Glomerular visceral epithelial cell (primary cell): ENCODE data around the gene FARSB.
A peak's percentile ranks its signal among the peaks of the same experiment; 100 is the strongest.

Experiments
- DNase-seq: peaks from one replicate; pipeline ENCODE4 v3.0.0-alpha.2; 2016; ENCODE audit errors: extremely low spot score

FARSB gene

DNA sequence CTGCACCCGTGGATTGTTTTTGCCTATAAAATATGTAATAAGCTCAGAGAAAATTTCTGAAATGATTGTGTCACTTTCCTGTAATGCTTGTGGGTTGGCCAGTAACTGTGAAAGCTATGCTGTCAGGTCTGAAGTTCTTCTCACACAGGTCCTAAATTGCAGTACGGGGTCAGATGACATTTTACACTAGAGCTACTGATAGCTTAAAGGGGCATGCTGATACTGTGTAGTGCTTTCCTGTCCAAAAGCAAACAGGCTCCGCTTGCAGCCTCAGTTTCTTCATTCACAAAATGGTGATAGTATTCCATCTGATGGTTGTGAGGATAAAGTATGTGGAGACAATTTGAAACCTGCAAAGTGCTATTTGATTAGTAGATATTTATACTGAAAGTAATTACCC, 7.6 kb upstream of the FARSB start:
- DNase-seq, result no peak

DNA sequence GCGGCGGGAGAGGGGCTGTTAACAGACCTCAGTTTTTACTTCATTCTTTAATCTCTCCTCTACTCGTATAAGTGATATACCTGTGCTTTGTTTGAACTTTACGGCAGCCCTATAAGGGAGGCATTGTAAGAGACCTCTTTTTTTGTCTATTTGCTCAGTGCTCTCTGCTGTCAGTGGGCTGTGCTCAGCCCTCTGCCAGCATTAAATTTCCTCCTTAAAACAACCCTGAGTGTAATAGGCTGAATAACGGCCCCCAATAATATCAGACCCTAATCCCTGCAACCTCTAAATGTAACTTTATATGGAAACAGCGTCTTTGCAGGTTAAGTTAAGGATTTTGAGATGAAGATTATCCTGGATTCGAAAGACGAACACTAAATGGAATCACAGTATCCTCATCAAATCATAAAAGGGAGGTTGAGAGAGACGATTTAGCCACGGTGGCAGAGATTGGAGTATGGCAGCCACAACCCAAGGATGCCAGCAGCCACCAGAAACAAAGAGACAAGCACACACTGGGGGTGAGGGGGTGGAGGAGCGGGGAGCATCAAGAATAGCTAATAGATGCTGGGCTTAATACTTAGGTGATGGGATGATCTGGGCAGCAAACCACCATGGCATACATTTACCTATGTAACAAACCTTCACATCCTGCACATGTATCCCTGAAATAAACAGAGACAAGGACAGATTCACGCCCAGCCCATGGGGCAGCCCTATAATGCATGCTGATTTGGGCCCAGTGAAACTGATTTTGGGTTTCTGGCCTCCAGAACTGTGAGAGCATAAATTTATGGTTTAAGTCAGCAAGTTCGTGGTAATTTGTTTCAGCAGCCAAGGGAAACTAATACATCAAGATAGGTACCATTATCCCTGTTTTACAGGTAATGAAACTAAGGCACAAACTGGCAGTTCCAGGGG, 894 bp upstream of the FARSB start:
- peak; percentile 8 for DNase-seq

DNA sequence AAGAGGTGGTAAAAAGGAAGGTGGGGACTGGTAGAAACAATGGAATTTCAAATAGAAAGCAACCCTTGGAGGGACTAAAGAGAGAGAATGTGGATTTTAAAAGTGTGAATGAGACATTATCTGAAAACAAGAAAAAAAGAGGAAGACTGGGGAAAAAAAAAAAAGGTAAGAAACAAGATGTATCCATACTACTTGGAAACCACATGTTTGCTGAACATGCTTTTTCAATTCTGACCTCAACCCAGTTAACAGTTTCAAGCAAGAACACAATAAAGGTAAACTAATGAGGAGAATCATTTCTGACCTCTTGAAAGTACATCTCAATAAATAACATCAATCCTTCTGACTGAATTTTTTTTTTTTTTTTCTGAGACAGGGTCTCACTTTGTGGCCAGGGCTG, 2.6 kb downstream of the FARSB start:
- no peak for DNase-seq

DNA sequence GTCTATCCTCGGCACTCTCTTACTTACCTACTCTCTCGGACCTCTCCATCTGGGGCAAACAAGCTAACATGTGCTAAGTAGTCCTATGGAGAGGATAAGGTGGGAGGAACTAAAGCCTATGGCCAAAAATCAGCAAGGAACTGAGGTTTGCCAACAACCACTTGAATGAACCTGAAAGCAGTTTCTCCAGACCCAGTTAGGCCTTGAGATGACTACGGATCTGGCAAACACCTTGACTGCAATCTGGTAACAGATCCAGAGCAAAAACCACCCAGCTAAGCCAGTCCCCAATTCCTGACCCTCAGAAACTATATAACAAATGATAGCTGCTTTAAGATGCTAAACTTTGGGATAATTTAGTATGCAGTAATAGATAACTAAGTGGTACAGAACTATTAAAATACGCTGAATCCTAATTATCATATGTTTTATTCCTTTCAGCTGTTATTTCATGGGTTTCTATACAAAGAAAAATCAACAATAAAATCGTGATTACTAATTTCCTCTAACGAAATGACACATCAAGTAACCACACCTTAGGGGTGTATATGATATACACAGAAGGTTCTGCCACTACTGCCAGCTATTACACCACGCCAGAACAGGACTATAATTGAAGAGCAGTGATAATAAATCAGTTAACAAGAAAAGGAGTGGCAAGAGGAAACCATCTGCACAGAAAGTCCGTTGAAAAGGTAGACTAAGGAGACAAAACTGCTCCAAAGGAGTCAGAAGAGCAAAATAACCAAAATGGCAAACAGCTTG, 3.2 kb downstream of the FARSB start:
- no peak for DNase-seq

DNA sequence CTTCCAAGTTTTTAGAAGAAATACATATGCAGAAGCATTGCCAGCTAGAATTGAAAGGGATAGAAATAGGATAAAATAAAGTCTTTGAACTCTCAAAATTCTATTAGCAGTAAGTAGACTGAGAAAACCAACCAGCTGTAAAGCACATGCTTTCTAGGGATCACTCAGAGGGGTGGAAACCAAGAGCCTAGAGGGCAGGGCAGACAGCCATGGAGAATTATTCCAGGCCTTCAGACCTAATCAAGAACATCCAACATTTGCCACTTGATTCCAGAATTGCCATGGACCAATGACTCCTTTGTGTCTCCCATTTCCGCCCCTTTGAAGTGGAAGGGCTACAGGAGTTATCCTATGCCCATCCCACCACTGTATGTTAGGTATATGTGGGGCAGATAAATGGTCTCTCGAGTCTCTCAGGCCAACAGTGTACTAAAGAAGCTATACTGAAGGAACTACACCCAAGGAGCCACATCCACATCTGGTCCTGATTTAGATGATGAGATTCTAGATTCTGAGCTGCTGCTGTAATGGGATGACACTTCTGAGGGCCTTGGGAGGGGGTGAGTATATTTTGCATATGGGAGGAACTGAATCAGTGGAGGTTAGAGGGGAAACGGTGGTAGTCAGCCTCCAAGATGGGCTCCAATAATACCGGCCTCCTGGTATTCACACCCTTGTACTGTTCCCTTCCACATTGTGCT, 4.0 kb downstream of the FARSB start:
- no peak for DNase-seq

DNA sequence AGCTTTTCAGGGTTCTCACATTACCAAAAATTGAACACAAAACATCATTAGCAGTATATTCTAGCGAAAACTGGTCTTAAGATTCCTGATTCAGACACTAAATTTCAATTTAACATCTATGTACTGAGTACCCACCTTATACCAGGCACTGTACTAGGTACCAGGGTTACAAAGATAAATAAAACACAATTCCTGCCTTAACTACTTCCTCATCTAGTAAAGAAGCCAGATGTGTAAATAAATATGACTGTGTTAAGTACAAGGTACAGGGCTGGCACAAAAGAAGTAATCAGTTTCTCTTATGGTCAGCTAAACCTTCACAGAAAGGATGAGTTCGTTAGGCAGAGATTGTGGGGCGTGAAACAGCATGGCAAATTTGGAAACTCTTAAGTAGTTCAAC, 6.1 kb downstream of the FARSB start:
- no peak for DNase-seq

DNA sequence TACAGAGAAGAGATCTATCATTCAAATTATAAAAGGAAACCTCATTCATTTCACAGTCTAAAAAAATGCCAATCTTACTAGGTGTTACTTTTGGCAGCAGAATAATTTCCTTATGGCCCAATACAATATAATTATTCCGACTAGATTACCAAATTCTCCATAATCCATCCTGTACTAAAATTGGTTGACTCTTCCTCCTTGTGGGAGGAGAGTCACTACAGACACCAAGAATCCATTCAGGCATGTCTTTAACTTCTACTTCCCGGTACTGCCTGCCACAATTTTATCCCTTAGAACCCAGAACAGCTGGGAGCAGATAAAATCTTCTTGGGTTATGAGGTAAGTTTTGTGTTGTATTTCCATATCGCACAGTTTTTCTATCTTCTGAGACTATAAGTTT, 9.9 kb downstream of the FARSB start:
- no peak for DNase-seq

DNA sequence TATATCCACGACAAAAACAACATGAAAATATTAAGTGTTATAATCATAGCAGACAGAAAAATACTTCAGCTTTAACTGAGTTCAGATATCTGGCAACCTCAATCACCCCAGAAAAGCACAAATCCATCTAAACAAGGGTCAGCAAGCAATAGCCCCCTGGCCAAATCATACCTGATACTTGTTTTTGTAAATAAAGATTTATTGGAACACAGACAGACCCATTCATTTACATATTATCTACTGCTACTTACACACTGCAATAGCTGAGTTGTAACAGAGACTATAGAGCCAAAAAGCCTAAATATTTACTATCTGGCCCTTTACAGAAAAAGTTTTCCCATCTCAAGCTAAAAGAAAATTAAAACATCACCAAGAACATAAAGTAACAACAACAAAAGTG, 12.8 kb downstream of the FARSB start:
- no peak for DNase-seq

DNA sequence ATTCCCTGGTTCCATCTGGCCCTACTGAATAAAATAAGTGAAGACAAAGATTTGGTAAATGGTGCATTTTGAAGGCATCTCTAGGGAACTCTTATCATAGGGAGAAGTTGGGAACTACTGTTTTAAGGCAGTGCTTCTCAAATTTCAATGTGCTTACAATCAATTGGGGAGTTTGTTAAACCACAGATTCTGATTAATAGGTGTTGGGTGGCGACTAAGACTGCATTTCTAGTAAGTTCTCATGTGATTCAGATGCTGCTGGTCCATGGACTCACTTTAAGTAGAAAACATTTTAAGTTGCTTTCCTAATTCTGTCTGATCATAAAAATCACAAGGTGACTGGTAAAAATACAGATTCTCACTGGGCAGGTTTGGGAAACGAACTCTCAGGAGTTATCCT, 14.6 kb downstream of the FARSB start:
- no peak for DNase-seq

DNA sequence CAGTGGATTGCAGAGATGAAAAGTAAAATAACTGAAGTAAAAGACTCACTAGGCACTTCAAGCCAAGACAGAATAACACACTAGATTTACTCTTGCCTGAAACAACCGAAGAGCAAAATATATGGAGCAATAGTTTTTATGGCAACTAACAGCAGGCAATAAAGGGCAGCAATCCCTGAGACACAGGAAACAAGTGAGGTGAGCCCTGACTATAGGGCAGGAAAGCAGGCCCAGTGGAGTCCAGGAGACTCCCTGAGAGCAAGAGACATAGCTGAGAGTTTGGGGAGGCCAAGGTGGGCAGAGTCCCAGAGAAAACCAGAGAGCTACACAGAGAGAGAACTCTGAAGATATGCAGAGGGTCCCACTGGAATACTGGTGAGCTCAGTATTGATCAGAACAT, 18.8 kb downstream of the FARSB start:
- DNase-seq, result no peak

DNA sequence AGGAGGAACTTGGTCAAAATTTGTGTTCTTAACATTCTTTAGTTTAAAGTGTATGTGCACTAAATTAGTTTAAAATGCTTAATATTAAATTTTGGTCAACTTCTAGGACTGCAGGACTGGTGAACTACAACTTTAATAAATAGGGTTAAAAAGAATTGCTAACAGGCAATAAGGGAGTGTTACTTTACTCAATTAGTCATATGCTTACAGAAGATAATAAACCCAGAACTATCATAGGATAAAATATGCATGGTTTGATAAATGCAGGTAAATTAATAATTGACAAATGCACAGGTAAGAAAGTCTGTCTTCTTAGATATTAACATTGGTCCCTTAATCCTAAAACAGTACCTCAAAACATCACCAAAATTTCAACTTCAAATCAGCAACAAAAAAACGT, 20.6 kb downstream of the FARSB start:
- DNase-seq, result no peak

DNA sequence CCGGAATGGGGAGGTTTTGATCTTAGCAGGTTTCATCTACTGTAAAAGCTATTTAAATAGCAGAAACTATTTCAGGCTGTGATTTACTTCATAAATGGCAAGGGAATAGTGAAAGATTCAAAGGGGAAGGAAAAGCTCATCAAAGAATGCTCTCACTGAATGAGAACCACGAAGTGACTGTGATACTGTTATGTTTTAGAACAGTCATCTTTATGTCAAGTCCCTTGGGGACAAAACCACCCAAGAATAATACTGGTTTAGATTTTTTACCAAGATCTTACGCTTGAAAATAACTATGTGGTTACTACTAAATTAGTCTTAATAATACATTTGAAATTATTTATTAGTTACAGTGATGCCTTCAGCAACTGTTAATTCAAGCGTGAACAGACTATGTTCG, 28.1 kb downstream of the FARSB start:
- DNase-seq, result no peak

DNA sequence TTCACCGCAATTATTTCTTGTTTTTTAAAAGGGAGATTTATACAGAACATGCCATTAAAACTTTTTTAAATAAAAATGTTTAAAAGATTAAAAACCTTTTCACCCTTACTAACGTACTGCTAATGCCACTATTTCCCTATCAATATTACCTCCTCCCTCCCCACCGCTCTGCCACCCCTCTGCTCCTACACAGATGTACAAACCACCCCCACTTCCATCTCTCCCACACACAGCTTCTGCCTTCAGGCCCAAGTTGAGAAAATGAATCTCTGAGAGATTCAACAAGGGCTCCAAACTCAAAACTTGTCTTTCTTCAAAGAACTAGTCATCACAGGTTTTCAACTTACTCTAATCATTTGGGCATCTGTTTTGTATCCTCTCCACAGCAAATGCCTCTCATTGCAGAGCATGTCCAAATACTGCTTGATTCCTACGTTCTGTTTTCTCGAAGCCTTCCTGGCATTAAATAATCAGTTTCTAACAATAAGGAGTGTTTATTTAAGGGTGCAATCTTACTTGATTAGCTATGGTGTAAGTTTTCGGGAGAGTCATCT, 32.1 kb downstream of the FARSB start:
- no peak for DNase-seq

DNA sequence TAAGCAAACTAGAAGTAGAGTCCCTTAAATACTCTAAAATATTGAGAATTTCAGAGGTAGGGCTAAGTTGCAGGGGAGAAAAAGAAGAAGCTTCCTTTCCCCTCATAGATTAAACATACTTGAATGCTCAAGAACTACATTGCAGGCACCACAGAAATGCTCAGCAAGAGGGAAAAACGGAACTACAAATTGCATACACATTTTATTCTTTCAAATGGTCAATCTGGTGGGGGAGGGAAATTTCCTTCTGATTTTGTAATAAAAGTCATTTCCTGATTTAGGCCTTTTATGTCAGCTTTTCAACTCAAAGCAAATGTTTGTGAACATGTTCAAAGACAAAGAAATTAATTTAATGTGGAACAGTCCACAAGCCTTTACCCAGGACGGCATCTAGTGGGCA, 33.0 kb downstream of the FARSB start:
- DNase-seq, result no peak

DNA sequence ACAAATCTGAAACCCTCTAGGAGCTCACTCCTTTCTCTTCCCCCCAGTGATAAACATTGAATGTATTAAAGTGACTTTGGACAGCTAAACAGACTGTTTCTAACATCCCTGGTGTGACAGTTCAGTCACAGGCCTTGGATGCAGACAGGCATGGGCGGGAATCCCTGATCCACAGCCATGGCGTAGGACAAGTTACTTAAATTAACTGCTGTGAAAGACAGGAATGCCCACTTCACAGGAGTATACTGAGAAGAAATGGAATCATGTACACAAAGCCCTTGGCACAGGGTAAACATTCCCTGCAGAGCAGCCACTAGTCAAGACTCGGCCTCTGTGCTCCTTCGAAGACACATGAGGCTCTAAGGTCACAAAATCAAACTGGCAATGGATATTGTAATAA, 34.0 kb downstream of the FARSB start:
- DNase-seq, result no peak

DNA sequence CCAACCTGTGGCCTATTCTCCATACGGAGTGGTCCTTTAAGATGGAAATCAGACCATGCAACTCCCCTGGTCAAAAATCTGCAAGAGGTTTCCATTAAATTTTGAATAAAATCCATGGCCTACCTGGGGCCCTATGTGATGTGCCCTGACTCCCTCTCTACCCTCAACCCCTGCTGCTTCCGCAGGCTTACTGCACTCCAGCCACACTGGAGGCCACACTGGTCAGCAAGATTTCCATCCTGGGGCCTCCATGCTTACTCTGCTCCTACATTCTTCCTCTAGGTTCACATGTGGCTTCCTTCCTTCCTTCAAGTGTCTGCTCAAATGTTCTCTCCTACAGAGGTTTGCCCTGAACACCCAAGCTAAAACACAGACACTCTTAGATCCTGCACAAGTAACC, 40.6 kb downstream of the FARSB start:
- DNase-seq, result no peak

DNA sequence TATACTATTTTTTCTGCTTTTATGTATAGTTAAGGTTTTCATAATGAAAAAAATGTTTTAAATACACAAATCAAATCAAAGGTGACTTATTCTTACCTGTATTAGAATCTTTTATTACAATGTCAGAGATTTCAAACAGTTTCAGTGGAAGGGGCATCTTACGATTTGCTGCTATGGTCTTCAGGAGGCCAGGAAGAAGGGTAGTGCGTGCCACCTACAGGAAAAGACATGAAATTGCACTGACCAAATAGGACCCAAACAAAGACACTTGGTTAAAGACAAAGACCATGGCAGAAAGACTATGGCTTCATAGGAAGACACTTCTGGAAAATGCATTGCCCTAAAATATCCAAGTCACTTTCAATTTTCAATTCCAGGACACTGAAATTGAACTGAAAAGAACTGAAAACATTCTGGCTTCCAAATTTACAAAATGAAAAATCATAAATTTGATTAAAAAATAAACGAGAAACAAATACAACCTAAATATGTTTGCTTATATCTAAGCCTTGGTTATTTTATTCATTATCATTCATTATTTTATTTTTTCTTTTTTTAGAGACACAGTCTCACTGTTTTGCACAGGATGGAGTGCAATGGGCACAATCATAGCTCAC, 42.1 kb downstream of the FARSB start:
- DNase-seq, result peak; percentile 47

DNA sequence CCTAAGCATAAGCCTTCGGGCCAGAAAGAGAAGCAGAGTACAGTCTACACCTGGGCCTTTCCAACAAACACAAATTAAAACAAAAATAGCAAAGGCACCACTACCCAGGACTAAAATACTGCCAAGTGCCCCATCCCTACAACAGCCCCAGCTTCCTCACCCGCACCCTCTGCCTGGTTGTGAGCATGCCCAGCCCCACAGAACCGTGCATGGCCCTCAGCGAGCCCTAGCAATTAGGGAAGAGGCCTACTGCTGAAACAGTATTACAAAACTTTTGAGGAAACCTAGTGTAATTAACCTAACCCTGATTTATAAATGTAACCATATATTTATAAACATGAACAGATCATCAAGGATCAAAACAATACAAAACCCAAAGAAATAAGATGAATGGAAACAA, 44.2 kb downstream of the FARSB start:
- DNase-seq, result no peak

DNA sequence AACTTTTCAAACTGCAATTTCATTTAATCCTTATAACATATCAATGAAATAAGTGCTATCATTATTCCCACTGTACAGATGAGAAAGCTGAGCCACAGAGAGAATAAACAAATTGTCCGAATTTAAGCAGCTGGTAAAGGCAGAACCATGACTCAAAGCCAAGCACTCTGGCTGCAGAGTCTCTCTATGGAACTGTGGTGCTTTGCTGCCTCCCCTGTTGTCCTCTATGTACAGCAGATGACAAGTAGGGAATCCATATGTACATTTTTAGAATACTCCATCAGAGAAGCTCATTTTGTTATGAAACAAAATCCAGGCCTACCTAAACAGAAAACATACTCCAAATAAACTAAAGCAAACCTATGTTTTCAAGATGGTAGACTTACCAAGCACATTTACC, 45.1 kb downstream of the FARSB start:
- no peak for DNase-seq

DNA sequence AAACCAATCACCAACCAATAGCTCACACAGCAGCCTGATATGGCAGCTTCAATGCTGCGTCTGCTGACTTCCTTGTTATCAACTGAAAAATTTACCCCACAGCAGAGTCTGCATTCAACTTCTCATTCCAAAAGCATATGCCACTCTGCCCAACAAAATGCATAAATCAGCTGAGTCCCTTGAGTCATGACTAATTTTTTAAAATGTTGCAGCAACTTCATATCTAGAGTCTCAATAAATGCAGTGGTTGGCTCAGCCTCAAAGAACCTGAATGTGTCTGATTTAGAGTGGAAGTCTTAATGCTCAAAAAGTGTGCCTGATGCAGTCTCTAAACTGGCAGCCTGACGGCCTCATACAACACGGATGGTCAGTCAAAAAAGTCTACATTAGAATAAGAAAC, 46.5 kb downstream of the FARSB start:
- DNase-seq, result no peak

DNA sequence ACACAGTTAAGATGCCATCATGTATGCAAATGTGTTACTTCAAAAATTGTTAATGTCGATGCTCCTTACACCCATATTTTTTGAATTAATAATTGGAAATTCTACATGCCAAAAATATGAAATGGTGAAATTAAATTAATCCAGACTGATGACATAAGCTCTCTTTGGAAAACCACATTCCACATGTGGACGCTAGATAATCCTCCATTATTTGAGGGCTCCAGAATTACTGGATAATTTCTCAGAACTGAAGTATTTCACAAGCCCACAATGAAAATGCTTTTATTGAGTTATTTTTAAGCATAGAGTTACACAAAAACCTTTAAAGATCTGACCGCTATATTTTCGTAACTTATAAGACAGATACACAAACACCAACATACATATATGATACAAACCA, 47.8 kb downstream of the FARSB start:
- no peak for DNase-seq

DNA sequence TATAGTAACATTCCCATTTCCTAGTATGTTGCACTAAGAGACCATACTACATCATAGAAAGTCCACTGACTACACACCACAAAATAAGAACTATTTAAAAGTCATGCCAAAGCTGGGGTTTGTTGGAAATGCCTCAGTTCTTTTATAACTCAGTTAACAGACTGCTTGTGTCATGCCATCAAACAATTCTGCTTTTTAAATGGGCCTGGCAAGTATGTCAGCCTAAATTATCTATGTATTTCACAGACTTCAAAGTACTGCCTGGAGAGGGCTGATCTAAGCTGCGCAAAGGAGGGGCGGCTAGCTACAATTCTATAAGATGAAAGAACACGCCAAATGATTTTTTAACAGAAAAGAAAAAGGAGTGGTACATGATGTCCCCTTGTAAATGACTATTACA, 49.6 kb downstream of the FARSB start:
- no peak for DNase-seq
